GM12872 (cell line): Measurements from ENCODE around the gene PIM3.

Source experiments
- CTCF ChIP-seq: IDR thresholded peaks from 3 replicates; pipeline ENCODE4 v1.5.1; 2011; ENCODE audit warnings: low read depth, mild to moderate bottlenecking, low read length, moderate library complexity; ENCODE audit not compliant: insufficient read depth

PIM3 gene

GRCh38 chr22:49951986-49952896, 8.3 kb upstream of the PIM3 start:
- no peak for TF ChIP-seq CTCF

GRCh38 chr22:49953027-49953679, 7.4 kb upstream of the PIM3 start:
- no peak for TF ChIP-seq CTCF

GRCh38 chr22:49953680-49954344, 6.8 kb upstream of the PIM3 start:
- TF ChIP-seq CTCF = no peak

GRCh38 chr22:49954354-49954753, 6.2 kb upstream of the PIM3 start:
- TF ChIP-seq CTCF = no peak

- TF ChIP-seq CTCF = no peak
Observed at GRCh38 chr22:49954991-49955580, 5.5 kb upstream of the PIM3 start.

GRCh38 chr22:49955581-49956417, 4.8 kb upstream of the PIM3 start:
- no peak for TF ChIP-seq CTCF

- no peak for TF ChIP-seq CTCF
Observed at GRCh38 chr22:49956418-49956770, 4.2 kb upstream of the PIM3 start.
